Measurements from ENCODE around the gene GGCT.
A peak's percentile ranks its signal among the peaks of the same experiment; 100 is the strongest.

DNA sequence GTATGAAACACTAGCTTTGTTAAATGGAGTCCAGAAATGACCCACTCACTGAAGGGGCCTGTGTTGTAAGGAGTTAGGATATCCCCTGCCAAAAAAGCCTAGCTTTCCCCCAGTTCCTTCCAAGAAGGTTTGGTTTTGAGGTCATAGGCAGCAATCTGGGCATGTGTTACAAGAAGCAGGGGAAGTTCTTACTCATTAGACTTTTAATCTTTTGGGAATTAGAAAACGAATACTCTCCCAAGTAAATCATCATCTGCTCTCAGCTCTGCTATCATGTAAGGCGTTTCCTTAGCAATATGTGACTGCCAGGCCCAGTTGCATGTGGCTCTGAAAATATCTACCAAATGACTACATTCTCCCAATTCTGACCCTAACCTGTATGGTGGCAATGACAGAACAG, 29.7 kb downstream of the GGCT start:
- TF ChIP-seq POLR2A (IDR thresholded peaks at IDR 0.05) (no peak), EP300 (IDR thresholded peaks at IDR 0.05) (no peak), POLR2AphosphoS5 (IDR thresholded peaks at IDR 0.05) (peak in 1 of 2 donors; percentile 25)
- TF ChIP-seq, protein P1, sequence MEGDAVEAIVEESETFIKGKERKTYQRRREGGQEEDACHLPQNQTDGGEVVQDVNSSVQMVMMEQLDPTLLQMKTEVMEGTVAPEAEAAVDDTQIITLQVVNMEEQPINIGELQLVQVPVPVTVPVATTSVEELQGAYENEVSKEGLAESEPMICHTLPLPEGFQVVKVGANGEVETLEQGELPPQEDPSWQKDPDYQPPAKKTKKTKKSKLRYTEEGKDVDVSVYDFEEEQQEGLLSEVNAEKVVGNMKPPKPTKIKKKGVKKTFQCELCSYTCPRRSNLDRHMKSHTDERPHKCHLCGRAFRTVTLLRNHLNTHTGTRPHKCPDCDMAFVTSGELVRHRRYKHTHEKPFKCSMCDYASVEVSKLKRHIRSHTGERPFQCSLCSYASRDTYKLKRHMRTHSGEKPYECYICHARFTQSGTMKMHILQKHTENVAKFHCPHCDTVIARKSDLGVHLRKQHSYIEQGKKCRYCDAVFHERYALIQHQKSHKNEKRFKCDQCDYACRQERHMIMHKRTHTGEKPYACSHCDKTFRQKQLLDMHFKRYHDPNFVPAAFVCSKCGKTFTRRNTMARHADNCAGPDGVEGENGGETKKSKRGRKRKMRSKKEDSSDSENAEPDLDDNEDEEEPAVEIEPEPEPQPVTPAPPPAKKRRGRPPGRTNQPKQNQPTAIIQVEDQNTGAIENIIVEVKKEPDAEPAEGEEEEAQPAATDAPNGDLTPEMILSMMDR (IDR thresholded peaks at IDR 0.05), result no peak

Measured in upper lobe of left lung (tissue), 4 donors.